Esophagus squamous epithelium (tissue), 5 donors: ENCODE measurements around the gene LSMEM2. TPM values are rescaled to one million over a fixed set of nuclear protein-coding genes. Genes with fewer than 3 reads are reported as not detected.
A peak's percentile ranks its signal among the peaks of the same experiment; 100 is the strongest.

Source experiments
- DNase-seq: peaks from one replicate; lab custom pipeline; 2025; lab: John Stamatoyannopoulos, UW
- H3K27ac ChIP-seq, 4 donors: fragments of 200-600 bp; sonication (generic); one replicate each; pipeline ENCODE4 v1.5.1; 2016 to 2019; ENCODE audit warnings: mild to moderate bottlenecking in 1 of 4
- H3K27me3 ChIP-seq, 4 donors: fragments of 200-600 bp; sonication (generic); 1 replicate in 3 of 4; 2 replicates in 1 of 4; pipeline versions ENCODE4 v1.5.1 to v1.6.0; 2017 to 2021; ENCODE audit warnings: antibody characterized with exemption in 1 of 4
- H3K36me3 ChIP-seq, 3 donors: fragments of 200-600 bp; sonication (generic); one replicate each; pipeline ENCODE4 v1.5.1; 2016 to 2019
- H3K4me1 ChIP-seq, 3 donors: fragments of 200-600 bp; sonication (generic); one replicate each; pipeline ENCODE4 v1.5.1; 2017 to 2019
- H3K4me3 ChIP-seq, 4 donors: fragments of 200-600 bp; sonication (generic); 1 replicate in 3 of 4; 2 replicates in 1 of 4; pipeline ENCODE4 v1.5.1; 2016 to 2019; ENCODE audit warnings: mild to moderate bottlenecking in 2 of 4, moderate library complexity in 1 of 4
- H3K9me3 ChIP-seq, 3 donors: fragments of 200-600 bp; sonication (generic); one replicate each; pipeline ENCODE4 v1.5.1; 2016 to 2019
- POLR2A ChIP-seq, 4 donors: fragments of 450-650 bp; IDR thresholded peaks; one replicate each; pipeline ENCODE4 v1.6.1; 2017; ENCODE audit warnings: antibody characterized with exemption in 4 of 4, mild to moderate bottlenecking in 4 of 4, moderate library complexity in 3 of 4
- WGBS, 2 donors: methylation state at CpG; one replicate each; pipeline ENCODE4 v1.1.5; 2018; 5-methylcytosine and 5-hydroxymethylcytosine counted together
- intact Hi-C: fragments of 100-400 bp; cut with DNase I; formaldehyde crosslinking; loops from one replicate; pipeline ENCODE4 v1.15.0; 2022
- total RNA-seq, 4 donors: library from RNA; depleted of rRNA; stranded (reverse); fragments of >200 nt; gene quantifications; one replicate each; pipeline ENCODE4 v1.1.0, GENCODE V29; 2016
- TF ChIP-seq, protein P1 (sequence below), 6 experiments: fragments of 450-650 bp in 4 of 6; fragments of 200-600 bp in 2 of 6; sonication (generic) in 2 of 6; IDR thresholded peaks; one replicate each; pipeline ENCODE4 v1.5.1; 2016 to 2019; ENCODE audit warnings: antibody characterized with exemption in 6 of 6, mild to moderate bottlenecking in 4 of 6, moderate library complexity in 4 of 6
- donor health status: DM: yes; HTN: yes; CAD: no.

LSMEM2 gene
- total RNA-seq, 4 donors from 2014 or later = not detected

DNA sequence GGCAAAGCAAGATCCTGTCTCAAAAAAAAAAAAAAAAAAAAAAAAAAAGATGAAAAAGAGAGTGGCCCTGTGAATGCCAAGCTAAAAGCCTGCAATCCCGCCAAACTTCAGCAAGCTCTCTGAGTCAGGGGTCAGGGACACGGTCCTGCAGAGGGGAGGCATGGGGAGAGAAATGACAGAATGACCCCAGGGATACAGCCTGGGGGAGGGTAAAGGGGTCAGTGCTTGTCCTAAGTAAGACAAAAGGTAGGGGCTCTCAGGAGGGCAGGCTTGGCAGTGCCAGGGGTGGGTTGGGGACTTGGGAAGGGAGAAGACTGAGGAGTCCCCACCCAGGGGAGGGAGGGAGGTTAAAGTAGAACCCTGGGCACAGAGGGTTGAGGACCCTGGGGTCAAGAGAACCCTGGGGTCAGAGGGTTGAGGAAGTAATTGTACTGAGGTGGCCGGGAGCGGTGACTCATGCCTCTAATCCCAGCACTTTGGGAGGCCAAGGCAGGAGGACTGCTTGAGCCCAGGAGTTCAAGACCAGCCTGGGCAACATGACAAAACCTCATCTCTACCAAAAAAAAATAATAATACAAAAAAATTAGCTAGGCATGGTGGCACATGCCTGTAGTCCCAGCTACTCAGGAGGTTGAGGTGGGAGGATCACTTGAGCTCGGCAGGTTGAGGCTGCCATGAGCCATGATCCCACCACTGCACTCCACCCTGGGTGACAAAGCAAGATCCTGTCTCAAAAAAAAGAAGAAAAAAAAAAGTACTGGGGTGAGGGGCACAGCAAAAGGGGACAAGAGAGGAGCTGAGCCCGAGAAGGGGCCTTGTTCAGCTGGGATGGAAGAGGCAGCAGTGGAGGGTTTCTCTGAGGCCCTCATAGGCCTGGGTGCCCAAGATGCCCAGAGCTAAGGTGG lies 15.2 kb upstream of the LSMEM2 start:
- 49 to 53% methylated on average over 6 of the region's 6 CpGs for WGBS, 2 donors
- Histone ChIP-seq H3K4me3 (no peak overlapping the region), H3K27ac (peak overlapping the region; percentile 67 to 90 (median 88)), H3K36me3 (peaks cover 0 to 6% (median 0%) of the 10 kb centered on the region in 3 donors), H3K9me3 (no peaks in the 10 kb centered on the region), H3K4me1 (peaks cover 22 to 85% (median 66%) of the 10 kb centered on the region in 3 donors), H3K27me3 (no peaks in the 10 kb centered on the region)
- intact Hi-C loops = no loop called here
- no peak for DNase-seq
- TF ChIP-seq, protein P1, sequence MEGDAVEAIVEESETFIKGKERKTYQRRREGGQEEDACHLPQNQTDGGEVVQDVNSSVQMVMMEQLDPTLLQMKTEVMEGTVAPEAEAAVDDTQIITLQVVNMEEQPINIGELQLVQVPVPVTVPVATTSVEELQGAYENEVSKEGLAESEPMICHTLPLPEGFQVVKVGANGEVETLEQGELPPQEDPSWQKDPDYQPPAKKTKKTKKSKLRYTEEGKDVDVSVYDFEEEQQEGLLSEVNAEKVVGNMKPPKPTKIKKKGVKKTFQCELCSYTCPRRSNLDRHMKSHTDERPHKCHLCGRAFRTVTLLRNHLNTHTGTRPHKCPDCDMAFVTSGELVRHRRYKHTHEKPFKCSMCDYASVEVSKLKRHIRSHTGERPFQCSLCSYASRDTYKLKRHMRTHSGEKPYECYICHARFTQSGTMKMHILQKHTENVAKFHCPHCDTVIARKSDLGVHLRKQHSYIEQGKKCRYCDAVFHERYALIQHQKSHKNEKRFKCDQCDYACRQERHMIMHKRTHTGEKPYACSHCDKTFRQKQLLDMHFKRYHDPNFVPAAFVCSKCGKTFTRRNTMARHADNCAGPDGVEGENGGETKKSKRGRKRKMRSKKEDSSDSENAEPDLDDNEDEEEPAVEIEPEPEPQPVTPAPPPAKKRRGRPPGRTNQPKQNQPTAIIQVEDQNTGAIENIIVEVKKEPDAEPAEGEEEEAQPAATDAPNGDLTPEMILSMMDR (IDR thresholded peaks at IDR 0.05) = no peak
- no peak for TF ChIP-seq POLR2A (IDR thresholded peaks at IDR 0.05)

DNA sequence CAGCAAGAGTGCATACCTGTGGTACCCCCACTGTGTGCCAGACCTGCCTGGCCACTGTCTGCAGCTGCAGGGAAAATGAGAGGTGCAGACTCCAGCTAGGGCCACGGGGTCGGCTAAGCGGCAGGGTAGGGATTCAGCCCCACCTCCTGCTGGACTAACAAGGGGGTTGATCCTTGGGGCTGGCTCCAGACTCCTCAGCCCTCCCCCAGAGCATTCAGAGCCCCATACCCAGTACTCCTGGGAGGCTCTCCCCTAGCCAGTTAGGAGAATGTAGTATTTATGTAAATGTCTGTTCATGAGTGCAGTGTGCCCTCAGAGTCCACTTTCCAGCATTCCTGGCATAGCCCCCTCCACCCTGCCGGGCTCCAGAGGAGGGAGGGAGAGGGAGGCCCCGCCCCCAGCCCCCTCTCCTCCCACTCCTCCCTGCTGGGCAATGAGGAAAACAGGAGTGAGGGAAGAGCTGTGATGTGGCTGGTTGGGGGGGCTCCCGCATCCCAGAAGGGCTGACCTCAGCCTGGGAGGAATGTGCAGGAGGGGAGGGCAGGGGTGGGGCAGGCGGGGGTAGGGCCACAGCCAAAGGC lies 14.4 kb upstream of the LSMEM2 start:
- WGBS, 2 donors = 33 to 44% methylated on average over 3 of the region's 7 CpGs
- peaks cover 22 to 85% (median 67%) of the 10 kb centered on the region in 3 donors for H3K4me1 ChIP-seq
- H3K36me3 ChIP-seq = no peaks in the 10 kb centered on the region
- no peak for DNase-seq
- no peak for TF ChIP-seq POLR2A (IDR thresholded peaks at IDR 0.05)
- TF ChIP-seq, protein P1 (IDR thresholded peaks at IDR 0.05) = no peak
- peak overlapping the region; percentile 67 to 90 (median 88) for H3K27ac ChIP-seq
- intact Hi-C loops = no loop called here
- H3K4me3 ChIP-seq = no peak overlapping the region
- H3K27me3 ChIP-seq = no peaks in the 10 kb centered on the region
- no peaks in the 10 kb centered on the region for H3K9me3 ChIP-seq

DNA sequence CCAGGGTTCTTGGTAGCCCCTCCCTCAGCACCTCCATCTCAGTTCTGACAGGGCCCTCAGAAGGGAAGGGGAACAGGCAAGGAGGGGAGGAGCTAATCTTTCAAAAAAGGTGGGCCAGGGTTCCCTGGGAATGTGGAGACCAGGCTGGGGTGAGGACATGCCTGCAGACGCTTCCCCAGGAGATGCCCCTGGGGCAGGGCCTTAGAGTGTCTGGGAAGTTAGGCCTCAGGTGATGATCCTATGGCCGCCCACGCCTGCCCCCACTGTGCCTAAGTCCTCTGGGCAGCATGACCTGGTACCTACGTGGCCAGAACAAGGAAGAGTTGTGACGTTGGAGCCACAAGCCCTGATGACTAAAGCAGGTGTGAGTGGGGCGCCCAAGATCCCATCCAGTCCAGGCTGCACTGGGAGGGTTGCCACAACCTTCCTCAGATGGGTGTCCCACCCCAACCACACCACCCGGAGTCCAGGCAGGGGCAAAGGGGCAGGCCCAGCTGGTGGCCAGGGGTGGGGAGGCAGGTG lies 13.9 kb upstream of the LSMEM2 start:
- intact Hi-C loops = no loop called here
- Histone ChIP-seq H3K4me1 (peaks cover 18 to 85% (median 68%) of the 10 kb centered on the region in 3 donors), H3K4me3 (no peak overlapping the region), H3K27ac (peak overlapping the region; percentile 67 to 90 (median 88)), H3K36me3 (no peaks in the 10 kb centered on the region), H3K27me3 (no peaks in the 10 kb centered on the region), H3K9me3 (no peaks in the 10 kb centered on the region)
- no peak for TF ChIP-seq POLR2A (IDR thresholded peaks at IDR 0.05)
- TF ChIP-seq, protein P1 (IDR thresholded peaks at IDR 0.05) = no peak
- WGBS, 2 donors = 49 to 53% methylated on average over 2 to 6 of the region's 7 CpGs
- DNase-seq = no peak

DNA sequence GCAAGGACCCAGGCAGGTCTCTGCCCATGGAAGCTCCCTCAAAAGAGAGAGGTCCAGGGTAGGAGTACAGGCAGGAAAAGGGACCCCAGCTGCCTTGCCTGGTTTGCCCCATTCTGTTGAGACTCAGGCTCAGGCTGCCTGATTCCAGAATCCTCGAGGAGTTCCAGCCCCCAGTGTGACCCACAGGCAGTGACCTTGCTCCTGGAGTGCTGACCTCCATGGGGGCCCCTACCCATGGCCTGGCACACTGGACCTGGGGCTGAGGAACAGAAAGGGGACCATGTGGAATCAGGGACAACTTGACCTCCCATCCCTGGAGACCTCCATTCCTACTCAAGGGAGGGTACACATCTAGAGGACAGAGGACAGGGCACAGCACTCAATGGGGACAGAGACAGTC lies 13.3 kb upstream of the LSMEM2 start:
- H3K4me1 ChIP-seq = peaks cover 13 to 85% (median 66%) of the 10 kb centered on the region in 3 donors
- no peak overlapping the region for H3K4me3 ChIP-seq
- intact Hi-C loops = no loop called here
- no peaks in the 10 kb centered on the region for H3K36me3 ChIP-seq
- H3K9me3 ChIP-seq = no peaks in the 10 kb centered on the region
- no peaks in the 10 kb centered on the region for H3K27me3 ChIP-seq
- 33 to 40% methylated on average over 1 of the region's 1 CpG for WGBS, 2 donors
- H3K27ac ChIP-seq = peak overlapping the region; percentile 67 to 90 (median 88)
- TF ChIP-seq, protein P1 (IDR thresholded peaks at IDR 0.05) = no peak
- no peak for TF ChIP-seq POLR2A (IDR thresholded peaks at IDR 0.05)
- no peak for DNase-seq
